Ovary (tissue), 3 donors: Measurements from ENCODE around the gene FNDC3A.

Source experiments
- POLR2A ChIP-seq: fragments of 450-650 bp; IDR thresholded peaks from one replicate; pipeline ENCODE4 v1.6.1; 2017; ENCODE audit warnings: antibody characterized with exemption, mild to moderate bottlenecking, moderate library complexity
- TF ChIP-seq, protein P1 (sequence below), 3 donors: fragments of 450-650 bp in 2 of 3; fragments of 200-600 bp in 1 of 3; IDR thresholded peaks; one replicate each; pipeline versions ENCODE4 v1.5.1 to v1.8.0; 2016 to 2022; ENCODE audit warnings: antibody characterized with exemption in 3 of 3, mild to moderate bottlenecking in 1 of 3
- donor health status: DM: no; HTN: no; CAD: no.

- TF ChIP-seq POLR2A = no peak
- TF ChIP-seq, protein P1, sequence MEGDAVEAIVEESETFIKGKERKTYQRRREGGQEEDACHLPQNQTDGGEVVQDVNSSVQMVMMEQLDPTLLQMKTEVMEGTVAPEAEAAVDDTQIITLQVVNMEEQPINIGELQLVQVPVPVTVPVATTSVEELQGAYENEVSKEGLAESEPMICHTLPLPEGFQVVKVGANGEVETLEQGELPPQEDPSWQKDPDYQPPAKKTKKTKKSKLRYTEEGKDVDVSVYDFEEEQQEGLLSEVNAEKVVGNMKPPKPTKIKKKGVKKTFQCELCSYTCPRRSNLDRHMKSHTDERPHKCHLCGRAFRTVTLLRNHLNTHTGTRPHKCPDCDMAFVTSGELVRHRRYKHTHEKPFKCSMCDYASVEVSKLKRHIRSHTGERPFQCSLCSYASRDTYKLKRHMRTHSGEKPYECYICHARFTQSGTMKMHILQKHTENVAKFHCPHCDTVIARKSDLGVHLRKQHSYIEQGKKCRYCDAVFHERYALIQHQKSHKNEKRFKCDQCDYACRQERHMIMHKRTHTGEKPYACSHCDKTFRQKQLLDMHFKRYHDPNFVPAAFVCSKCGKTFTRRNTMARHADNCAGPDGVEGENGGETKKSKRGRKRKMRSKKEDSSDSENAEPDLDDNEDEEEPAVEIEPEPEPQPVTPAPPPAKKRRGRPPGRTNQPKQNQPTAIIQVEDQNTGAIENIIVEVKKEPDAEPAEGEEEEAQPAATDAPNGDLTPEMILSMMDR (IDR thresholded peaks at IDR 0.05) = no peak
Observed at GRCh38 chr13:49046002-49046401, 70.3 kb downstream of the FNDC3A start.
